NCI-H1092 (cell line): ENCODE results near the gene KIF6.
"Not testable (repeated sequence)": the region's sequence is repeated elsewhere in the genome, so short reads cannot be mapped to it uniquely, and the experiment has no call there.

Source experiments
- DNase-seq: peaks from one replicate; lab custom pipeline; 2025; lab: John Stamatoyannopoulos, UW

The KIF6 gene

DNA sequence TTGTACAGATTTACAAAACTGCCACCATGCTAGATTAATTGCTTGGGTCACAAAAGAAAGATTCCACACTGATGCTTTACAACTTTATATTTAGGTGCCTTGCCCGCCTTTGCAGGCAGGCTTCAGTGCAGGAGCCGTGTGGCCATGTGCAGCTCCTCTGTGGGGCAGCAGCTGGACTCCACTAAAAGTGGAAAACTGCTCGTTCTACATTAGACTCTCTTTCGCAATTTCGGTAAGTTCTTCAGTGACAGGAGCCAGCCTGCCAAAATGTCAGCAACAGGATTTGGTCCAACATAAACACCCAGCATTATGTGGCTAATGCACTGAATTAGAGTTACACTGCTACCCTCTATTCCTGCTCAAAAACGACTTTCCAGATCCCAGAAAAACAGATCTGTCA lies 228.3 kb downstream of the KIF6 start:
- DNase-seq: no peak

DNA sequence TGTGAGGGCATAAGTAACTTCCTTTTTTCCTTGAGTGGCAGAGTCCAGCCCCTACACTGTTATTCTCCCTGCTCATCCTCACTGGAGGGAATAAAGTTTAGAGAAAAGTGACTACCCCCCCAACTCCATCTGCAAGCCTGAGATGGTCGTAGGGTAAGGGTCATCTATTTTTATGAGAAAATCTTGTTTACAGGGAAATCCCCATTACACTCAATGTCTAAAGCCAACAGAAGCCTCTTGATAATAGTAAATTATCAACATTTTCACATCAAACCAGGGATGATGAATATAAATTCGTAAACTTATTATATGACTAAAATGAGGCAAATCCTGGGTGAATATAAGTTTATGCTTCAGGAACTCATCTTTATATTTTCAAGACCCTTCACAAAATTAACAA lies 228.8 kb downstream of the KIF6 start:
- no peak for DNase-seq

DNA sequence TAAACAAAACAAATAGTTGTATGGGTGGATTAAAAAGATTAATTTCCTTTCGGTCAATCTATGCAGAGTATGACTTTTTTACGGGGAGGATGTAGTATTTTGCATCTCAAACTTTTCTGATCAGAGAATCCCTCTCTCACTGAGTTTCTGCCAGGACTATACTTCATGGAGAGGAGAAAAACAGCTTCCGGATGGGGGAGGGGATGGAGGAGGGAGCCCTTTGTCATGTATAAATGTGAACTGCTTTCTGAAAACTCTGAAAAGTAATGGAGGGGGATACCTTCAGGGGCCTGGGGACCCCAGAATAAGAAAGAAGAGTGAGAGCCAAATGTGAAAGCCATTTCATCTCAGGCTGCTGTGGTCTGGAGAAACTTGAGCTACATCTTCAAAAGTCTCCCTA lies 229.6 kb downstream of the KIF6 start:
- DNase-seq: no peak

DNA sequence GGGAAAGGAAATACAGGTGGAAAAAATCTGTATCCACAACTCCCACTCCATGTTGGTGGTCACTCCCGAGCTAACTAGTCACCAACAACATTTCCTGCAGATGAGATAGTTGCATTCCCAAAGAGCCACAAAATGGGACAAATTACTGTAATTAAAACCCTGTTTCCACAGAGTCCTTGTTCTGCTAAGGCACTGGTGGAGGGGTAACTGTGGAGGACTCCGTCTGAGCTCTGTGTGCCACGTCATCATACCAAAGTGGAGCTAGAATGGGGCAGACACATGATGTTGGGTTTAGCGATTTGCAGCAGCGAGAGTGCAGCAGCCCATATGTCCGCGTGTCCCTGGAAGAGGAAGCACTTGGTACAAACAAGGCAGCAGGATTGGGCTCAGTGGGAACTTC lies 230.2 kb downstream of the KIF6 start:
- DNase-seq: no peak

DNA sequence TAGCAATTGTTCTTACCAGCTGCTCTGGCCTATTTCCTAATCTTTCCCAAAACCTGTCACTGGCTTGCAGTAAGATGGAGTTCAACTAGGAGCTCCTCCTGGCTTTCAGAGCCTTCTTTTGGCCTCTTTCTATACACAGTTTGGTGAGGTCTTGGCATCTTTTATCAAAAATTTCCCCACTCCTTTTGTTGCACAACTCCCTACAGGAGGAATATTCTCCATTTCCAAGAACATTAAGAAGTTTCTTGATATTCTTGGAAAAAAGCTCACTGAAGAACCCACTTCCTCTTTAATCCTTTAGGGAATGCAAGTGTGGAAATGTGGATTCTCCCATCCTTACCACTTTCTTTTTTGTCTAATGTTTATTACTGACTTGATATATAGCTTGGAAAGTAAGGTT lies 231.4 kb downstream of the KIF6 start:
- DNase-seq: no peak

DNA sequence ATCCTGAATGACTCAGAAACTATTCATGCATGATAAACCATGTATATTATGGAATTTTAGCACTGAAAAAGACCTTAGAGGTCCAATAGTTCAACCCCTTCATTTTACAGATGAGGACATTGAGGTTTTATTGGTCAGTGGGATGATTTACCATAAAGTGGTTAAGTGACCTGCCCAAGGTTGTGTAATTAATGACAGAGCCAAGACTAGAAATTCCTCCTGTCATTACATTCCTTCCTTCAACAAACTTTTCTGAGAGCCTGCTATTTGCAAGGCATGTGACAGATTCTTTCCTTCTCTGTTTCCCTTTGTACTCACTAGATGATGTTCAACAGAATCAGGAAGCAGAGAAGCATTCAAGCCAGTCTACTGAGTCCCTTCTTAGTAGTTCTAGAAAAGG lies 232.0 kb downstream of the KIF6 start:
- DNase-seq: no peak

DNA sequence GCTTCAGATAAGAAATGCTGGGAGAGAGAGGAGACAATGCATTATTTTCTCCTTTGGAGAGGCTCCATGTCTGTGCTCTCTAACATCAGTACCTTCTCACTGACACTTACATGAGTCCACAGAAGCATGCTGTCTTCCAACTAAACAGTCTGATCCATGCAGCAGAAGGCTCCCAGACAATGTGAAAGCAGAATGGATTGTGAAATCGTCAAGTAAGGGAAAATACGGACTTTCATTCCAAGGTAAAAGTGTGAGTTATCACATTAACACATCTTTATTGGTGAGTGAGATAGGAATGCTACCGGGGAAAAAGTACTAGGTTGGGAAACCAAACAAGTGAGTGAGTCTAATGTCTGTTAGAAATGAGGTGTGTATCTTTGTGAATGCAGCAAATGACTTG lies 235.1 kb downstream of the KIF6 start:
- DNase-seq: no peak

DNA sequence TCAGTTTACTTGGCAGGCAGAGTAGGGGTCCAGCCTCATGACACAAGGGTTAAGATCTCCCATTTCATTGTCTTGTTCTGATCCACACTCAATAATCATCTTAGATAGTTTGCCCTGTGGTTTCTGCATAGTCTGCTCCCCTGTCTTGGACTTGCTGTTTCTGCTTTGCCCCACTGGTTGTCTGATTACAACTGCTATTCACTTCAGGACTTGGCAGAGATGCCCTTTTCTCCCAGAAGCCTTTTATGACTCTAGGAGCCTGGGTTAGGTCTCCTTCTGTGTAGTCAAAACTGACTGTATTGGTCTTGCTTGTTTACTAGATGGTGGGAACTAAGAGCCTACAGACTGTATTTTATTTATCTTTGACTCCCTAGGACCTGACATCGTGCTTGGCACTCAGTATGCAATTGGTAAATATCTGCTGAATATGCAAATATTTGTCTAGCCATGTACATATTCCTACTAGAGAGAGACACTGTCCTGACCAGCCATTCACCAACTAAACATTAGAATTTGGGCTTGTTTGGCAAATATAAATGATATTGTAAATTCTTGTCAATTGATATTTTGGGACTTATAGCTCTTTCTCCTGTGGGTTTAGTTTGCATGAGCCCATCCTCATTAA lies 236.8 kb downstream of the KIF6 start:
- DNase-seq: no peak

DNA sequence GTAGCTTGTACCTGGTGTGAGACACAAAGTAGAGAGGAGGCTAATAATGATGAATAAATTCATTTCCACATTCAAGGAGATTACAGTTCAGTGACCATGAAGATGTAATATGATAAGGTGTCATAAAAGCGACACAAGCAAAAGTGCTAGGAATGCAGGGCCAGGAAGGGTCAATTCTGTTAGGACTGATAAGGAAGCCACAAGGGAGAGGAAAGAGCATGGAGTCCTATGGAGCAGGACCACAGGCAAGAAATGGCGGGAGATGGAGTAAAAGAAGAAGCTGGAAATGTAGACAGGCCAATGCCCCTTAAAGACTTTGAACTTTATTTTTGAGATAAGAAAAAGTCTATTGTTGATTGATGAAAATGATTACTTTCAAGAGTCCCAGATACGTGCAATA lies 240.9 kb downstream of the KIF6 start:
- no peak for DNase-seq

DNA sequence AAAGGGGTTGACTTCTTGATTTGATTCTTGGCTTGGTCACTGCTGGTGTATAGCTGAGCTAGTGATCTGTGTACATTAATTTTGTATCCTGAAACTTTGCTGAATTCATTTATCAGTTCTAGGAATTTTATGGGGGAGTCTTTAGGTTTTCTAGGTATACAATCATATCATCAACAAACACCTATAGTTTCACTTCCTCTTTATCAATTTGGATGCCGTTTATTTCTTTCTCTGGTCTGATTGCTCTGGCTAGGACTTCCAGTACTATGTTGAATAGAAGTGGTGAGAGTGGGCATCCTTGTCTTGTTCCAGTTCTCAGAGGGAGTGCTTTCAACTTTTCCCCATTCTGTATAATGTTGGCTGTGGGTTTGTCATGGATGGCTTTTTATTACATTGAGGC lies 245.4 kb downstream of the KIF6 start:
- not testable (repeated sequence) for DNase-seq

DNA sequence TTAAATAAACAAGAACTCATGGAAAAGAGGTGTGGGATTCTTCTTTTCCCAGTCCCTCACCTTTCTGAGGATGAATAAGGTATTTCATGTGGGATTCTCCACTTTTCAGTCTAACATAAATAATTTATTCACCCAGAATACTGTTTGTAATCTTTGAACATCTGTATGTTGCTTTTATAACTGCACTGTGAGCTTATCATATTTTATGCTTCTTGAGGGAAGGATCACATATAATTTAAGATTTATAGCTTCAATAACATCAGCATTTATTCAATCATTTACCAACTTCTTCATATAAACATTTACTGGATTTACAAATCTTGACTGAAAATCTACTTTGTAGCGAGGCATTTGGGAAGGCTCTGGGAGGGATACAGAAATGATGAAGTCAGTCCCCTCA lies 248.5 kb downstream of the KIF6 start:
- DNase-seq: no peak

DNA sequence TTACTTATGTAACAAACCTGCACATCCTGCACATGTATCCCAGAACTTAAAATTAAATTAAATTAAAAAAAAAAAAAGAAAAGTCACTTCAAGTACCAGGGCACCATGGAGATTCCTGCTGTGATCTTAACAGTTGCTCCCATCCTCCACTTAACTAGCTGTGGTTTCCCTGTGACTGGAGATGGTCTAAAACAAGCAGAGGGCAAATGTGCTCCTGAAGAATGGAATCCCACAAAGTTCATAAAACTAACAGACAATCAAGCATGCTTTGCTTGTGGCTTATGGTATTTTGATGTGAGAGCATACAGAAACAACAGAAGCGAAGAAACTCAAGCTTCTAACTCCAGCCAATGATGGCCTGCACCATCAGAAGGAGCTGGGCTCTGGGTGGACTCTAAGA lies 249.1 kb downstream of the KIF6 start:
- no peak for DNase-seq

DNA sequence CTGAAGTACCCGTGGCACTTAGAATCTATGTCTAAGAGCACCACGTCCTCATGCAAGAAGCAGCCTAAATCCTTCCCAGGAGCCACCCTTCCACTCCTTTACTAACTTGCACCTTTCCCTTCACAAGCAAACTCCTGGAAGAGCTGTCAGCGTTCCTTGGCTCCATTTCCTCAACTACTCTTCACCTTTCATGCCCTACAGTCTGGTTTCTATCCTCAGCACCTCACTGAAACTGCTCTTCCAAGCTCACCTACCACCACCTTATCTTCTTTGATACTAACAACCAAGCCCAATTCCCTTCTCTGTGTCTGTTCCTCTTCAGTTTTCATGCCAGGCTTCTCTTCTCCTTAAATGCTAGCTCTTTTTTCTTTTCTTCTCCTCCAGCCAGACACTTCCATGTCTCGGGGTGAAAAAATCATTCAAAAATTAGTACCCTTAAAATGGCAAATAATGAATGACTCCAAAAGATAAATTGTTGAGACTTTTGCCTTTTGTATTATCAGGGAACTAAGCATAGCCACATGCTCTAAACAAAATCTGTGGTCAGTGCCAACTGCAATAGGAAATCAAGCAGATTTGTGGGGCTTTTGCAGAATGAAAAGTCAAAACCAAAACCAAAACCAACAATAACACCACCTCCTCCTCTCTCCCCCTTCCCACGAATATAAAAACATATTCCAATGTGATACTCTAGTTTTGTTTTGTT lies 253.1 kb downstream of the KIF6 start:
- no peak for DNase-seq

DNA sequence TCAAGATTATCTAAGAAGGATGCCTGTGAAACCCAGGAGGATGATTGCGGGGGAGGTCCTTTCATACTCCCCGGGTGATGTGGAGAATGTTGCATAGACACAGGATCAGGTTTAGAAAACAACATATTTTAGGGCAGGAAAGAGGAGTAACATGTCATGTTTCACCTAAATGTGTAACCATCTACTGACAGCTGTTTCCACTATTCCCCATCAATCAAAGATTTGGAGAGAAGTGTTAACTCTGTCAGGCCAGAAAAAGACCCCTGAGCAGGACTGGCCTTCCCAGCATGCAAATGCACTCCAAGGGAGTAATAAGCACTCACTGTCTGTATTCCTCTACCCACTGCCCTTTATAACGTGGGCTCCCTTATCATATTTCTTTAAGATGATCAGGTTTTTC lies 254.7 kb downstream of the KIF6 start:
- DNase-seq: no peak

DNA sequence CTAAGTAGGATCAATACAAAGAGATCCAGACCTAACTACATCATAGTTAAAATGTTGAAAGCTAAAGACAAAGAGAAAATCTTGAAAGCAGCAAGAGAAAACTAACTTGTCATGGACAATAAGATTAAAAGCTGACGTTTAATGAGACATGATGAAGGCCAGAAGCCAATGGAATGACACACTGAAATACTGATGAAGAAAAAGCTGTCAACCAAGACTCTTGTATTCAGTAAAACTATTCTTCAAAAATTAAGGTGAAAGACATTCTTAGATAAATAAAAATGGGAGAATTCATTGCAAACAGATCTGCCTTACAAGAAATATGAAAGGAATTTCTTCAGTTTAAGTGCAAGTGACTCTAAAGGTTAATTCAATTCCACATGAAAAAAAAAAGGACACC lies 256.8 kb downstream of the KIF6 start:
- DNase-seq: no peak

DNA sequence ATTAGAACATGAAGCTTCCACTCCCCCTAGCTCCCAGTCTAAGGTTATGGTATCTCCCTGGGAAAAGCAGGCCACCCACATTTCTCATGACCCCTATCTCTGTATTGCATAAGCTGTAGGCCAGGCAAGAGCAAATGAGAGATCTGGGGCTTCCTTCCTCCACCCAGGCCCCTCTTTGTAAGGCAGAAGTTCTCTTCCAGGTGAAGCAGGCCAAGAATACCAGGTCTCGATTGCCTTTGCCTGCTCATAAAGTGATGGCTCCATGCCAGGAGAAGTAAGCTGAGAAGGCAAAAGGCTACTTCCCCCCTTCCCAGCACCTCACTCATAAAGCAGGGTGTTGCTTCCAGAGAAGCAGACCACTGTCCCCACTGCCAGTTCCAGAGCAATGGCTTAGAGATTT lies 258.6 kb downstream of the KIF6 start:
- no peak for DNase-seq

DNA sequence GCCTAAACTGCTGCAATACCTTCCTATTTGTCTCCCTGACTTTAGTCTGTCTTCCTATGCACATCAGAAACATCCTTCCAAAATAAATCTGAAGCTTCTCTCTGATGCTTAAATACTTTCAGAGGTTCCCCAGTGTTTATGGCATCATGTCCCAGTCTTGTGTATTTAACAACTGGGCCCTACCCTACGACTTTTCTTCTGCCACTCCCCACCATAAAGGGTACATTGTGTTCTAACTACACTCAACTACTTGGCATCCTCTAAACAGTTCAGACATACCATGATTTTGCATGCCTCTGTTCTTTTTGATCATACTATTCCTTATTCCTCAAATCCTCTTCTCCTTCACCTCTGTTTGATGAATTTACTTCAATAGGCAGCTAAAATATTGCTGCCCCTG lies 259.7 kb downstream of the KIF6 start:
- no peak for DNase-seq

DNA sequence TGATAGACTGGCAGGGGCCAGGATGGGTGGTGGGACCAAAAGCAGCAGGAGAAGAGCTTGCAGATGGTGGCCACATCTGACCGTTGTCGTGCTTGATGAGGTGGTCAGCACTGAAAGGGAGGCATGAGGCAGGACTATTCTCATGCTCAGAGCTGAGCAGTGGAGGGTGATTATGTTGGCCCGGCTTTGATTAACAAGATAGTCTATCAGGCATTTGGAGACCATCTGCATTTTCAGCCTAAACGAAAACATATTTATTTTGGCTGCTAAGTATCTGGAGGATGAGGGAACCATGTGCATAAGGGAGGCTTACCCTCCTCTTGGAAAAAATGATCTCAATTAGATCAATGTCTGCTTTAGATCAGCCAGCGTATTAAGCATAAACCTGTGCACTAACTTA lies 261.1 kb downstream of the KIF6 start:
- DNase-seq: no peak

DNA sequence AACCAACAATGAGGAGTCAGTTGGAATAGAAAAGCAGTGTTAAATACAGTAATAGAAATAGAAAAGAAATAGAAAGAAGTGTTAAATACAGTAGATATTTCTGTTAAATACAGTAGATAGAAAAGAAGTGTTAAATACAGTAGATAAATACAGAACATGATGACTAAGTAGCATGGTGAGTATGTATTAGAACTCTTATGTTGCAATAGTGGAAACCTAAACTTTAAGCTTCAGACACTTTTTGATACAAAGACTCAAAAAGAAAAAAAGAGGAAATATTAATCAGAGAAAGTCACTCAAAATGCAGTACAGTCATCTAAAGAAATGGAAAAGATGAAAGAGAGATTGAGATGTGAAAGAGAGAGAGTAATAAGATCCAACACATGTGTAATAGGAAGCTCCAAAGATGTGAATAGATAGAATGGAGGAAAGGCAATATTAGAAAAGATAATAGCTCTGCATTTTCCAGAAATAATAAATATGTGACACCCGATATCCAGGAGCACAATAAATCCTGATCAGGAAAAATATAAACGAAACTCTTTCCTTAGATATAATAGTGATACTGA lies 271.2 kb downstream of the KIF6 start:
- no peak for DNase-seq

DNA sequence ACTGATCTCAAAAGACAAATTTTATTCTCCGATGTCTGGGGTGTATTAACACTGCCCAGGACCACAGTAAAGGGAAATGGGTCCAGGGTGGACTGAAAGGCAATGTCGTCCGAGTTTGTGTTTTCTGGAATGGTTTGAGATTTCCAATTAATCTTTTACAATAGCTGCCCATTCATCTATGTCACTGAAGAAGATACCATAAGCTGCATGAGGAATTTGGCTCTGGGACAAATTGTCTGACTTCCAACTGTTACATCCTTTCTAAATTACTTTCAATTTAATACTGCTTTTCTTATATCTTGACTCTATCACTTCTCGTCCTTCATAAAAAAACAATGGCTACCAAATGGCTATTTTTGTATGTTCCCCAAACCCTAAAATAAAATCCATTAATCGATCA lies 272.0 kb downstream of the KIF6 start:
- no peak for DNase-seq

DNA sequence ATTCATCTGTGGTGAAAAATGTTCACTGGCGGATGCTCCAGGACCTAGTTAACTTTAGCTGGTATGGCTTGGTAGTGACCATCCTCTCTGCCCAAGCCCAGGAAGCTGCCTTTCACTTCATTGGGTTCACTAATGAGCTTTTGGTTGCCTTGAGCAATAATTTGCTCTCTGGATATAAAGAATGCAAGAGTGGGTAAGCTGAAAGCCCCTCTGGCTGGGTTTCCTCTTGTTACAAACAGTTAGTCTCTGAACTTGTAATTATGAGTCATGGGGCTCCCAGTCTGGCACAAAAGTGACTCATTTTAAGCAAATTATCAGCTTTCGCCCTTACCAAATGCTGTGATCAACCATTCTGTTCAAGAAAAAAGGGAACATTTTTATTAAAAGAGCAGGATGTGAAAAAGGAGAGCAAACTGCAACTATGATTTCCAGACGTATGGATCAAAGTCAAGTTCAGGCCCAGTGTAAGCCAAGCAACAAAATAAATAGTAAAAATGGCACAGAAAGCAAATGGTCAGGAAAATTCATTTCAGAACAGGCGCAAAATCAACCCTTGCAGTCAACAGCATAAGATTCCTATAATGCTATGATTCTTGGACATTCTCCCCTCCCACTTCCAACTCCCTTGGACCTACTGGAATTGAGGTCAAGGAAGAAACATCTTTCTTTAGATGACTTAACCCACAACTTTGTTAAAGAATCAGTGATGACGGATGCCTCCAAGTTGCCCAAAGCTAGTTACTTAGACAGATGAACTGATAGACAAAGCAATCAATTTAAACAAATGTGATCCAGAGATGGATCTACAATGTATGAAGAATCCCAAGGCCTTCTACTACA lies 272.7 kb downstream of the KIF6 start:
- no peak for DNase-seq

DNA sequence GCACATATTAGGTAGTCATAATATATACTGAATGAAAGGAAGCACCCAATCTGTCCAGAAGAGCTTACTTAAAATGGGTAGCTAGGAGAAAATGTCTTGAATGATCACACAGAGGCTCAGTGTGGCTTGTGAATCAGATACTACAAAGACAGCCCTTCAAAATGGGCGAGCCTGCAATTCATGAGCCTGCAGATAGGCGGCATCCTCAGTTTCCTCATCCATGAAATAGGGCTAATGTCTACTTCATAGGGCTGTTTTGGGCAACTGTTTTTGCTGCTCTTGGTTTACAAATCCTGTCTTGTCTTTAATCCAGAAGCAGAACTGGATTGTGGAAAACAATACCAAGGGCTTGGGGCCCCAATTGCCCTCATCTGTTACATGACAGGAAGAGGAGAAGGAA lies 273.4 kb downstream of the KIF6 start:
- DNase-seq: no peak

DNA sequence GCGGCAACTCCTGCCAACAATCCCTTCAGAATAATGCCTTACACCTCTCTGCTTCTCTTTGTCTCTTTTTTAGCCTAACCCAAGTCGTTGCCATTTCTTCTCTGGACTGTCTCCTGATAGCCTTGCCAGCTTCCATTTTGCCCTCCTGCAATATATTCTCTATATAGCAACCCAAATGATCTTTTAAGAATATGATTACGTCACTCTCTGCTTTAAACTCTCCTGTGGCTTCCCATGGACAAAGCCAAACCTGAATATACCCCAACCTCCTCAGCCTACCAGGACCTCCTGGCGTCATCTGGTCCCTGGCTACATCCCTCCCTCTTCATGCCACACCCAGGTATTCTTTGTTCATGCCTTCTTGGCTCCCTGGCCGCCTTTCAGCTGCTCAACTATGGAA lies 276.2 kb downstream of the KIF6 start:
- DNase-seq: no peak
